CD4-positive, alpha-beta T cell treated with Interleukin-15 for 4 hours (primary cell): ENCODE data around the gene DLX1.
"Not testable (repeated sequence)": the region's sequence is repeated elsewhere in the genome, so short reads cannot be mapped to it uniquely, and the experiment has no call there.

Experiments
- DNase-seq: peaks from one replicate; pipeline ENCODE4 v3.0.0-alpha.2; 2020; ENCODE audit warnings: low spot score

DLX1 gene

GRCh38 chr2:172098650-172099471 is 13.6 kb downstream of the DLX1 start:
- DNase-seq, result no peak

GRCh38 chr2:172099472-172100079 is 14.3 kb downstream of the DLX1 start:
- DNase-seq, result no peak

GRCh38 chr2:172100080-172100934 is 15.0 kb downstream of the DLX1 start:
- no peak for DNase-seq

GRCh38 chr2:172100935-172101820 is 15.9 kb downstream of the DLX1 start:
- no peak for DNase-seq

- DNase-seq, result no peak
These were observed 16.6 kb downstream of the DLX1 start for GRCh38 chr2:172101821-172102390.

- peak; percentile 56 for DNase-seq
These were observed 17.4 kb downstream of the DLX1 start, which contains the start of gene DLX2 for GRCh38 chr2:172102391-172103359. Gene DLX2, minus strand, starts transcription at chr2:172102900. Its CDS starts 362 bp downstream, at chr2:172102538.

- peak; percentile 66 for DNase-seq
These were observed 18.4 kb downstream of the DLX1 start for GRCh38 chr2:172103471-172104272.

GRCh38 chr2:172105471-172106107 is 20.3 kb downstream of the DLX1 start:
- DNase-seq, result no peak

GRCh38 chr2:172106108-172106961 is 21.0 kb downstream of the DLX1 start:
- DNase-seq, result no peak

GRCh38 chr2:172107690-172108586 is 22.6 kb downstream of the DLX1 start:
- DNase-seq, result no peak

- no peak for DNase-seq
These were observed 23.3 kb downstream of the DLX1 start for GRCh38 chr2:172108587-172108930.

- no peak for DNase-seq
These were observed 24.1 kb downstream of the DLX1 start for GRCh38 chr2:172109256-172109987.

- DNase-seq, result no peak
These were observed 24.9 kb downstream of the DLX1 start for GRCh38 chr2:172109988-172110811.

GRCh38 chr2:172113617-172114016 is 28.3 kb downstream of the DLX1 start:
- DNase-seq, result no peak

- not testable (repeated sequence) for DNase-seq
These were observed 28.9 kb downstream of the DLX1 start for GRCh38 chr2:172114176-172114575.
